Thymus (tissue), 11 donors: ENCODE results near the gene VPS13C. TPM values are rescaled to one million over a fixed set of nuclear protein-coding genes. Genes with fewer than 3 reads are reported as not detected.

Experiments used
- DNase-seq, 9 donors: peaks; one replicate each; pipeline ENCODE4 v3.0.0-alpha.2; 2013; ENCODE audit warnings: low spot score in 9 of 9, low read depth in 6 of 9, missing footprints in 1 of 9
- H3K27ac ChIP-seq, 2 donors: one replicate each; pipeline ENCODE4 v1.5.1; 2013; ENCODE audit warnings: control low read depth in 1 of 2, low read depth in 1 of 2, low read length in 1 of 2, mild to moderate bottlenecking in 1 of 2, moderate library complexity in 1 of 2
- H3K27me3 ChIP-seq, 2 donors: one replicate each; pipeline ENCODE4 v1.5.1; 2013; ENCODE audit warnings: low read length in 1 of 2; ENCODE audit not compliant: control insufficient read depth in 2 of 2, insufficient read depth in 1 of 2
- H3K36me3 ChIP-seq, 2 donors: one replicate each; pipeline ENCODE4 v1.5.1; 2013; ENCODE audit warnings: low read length in 1 of 2, mild to moderate bottlenecking in 1 of 2, moderate library complexity in 1 of 2; ENCODE audit not compliant: control insufficient read depth in 2 of 2, insufficient read depth in 2 of 2
- H3K4me1 ChIP-seq, 2 donors: one replicate each; pipeline ENCODE4 v1.5.1; 2013; ENCODE audit warnings: low read length in 2 of 2; ENCODE audit not compliant: control insufficient read depth in 2 of 2, insufficient read depth in 2 of 2
- H3K4me3 ChIP-seq, 2 donors: one replicate each; pipeline ENCODE4 v1.5.1; 2013; ENCODE audit warnings: low read length in 2 of 2, control low read depth in 1 of 2, mild to moderate bottlenecking in 1 of 2
- H3K9me3 ChIP-seq, 2 donors: one replicate each; pipeline ENCODE4 v1.5.1; 2013; ENCODE audit warnings: low read length in 1 of 2, mild to moderate bottlenecking in 1 of 2; ENCODE audit not compliant: control insufficient read depth in 2 of 2, insufficient read depth in 1 of 2
- WGBS: extraction: QIAGEN DNeasy Blood & Tissue Kit; methylation state at CpG from one replicate; pipeline ENCODE4 v1.1.7; 2013; 5-methylcytosine and 5-hydroxymethylcytosine counted together
- polyA plus RNA-seq: library from polyadenylated mRNA; stranded (reverse); fragments of 200-250 nt; gene quantifications from one replicate; pipeline ENCODE4 v1.2.3, GENCODE V29; 2013
- total RNA-seq: library from RNA; stranded (reverse); fragments of 120-200 nt; gene quantifications from one replicate; pipeline ENCODE4 v1.2.4, GENCODE V29; 2013
- donor health status: healthy.

Gene VPS13C
- total and polyA plus RNA-seq, 2 donors = 38.1 to 50.9 TPM

GRCh38 chr15:61830536-61831330, 229.5 kb downstream of the VPS13C start:
- no peaks in the 10 kb centered on the region for H3K9me3 ChIP-seq
- H3K36me3 ChIP-seq = no peaks in the 10 kb centered on the region
- 41% methylated on average over 12 of the region's 12 CpGs for WGBS
- no peak for DNase-seq
- H3K4me1 ChIP-seq = peaks cover 0 to 5% of the 10 kb centered on the region in 2 donors
- no peak overlapping the region for H3K27ac ChIP-seq
- H3K27me3 ChIP-seq = peaks cover 0 to 16% of the 10 kb centered on the region in 2 donors
- H3K4me3 ChIP-seq = no peak overlapping the region

GRCh38 chr15:61829514-61829889, 230.7 kb downstream of the VPS13C start:
- no peaks in the 10 kb centered on the region for H3K4me1 ChIP-seq
- peaks cover 0 to 9% of the 10 kb centered on the region in 2 donors for H3K27me3 ChIP-seq
- DNase-seq = no peak
- 94% methylated on average over 7 of the region's 7 CpGs for WGBS
- no peak overlapping the region for H3K4me3 ChIP-seq
- H3K27ac ChIP-seq = no peak overlapping the region
- H3K36me3 ChIP-seq = no peaks in the 10 kb centered on the region
- H3K9me3 ChIP-seq = no peaks in the 10 kb centered on the region

- Histone ChIP-seq H3K4me3 (no peak overlapping the region), H3K27ac (no peak overlapping the region), H3K27me3 (peaks cover 0 to 6% of the 10 kb centered on the region in 2 donors), H3K4me1 (no peaks in the 10 kb centered on the region), H3K9me3 (no peaks in the 10 kb centered on the region), H3K36me3 (no peaks in the 10 kb centered on the region)
- 96% methylated on average over 6 of the region's 6 CpGs for WGBS
- no peak for DNase-seq
Observed at GRCh38 chr15:61828860-61829513, 231.3 kb downstream of the VPS13C start.

- H3K36me3 ChIP-seq = no peaks in the 10 kb centered on the region
- no peak overlapping the region for H3K27ac ChIP-seq
- H3K27me3 ChIP-seq = peaks cover 0 to 2% of the 10 kb centered on the region in 2 donors
- DNase-seq = no peak
- no peak overlapping the region for H3K4me3 ChIP-seq
- no peaks in the 10 kb centered on the region for H3K9me3 ChIP-seq
- 97% methylated on average over 13 of the region's 13 CpGs for WGBS
- H3K4me1 ChIP-seq = no peaks in the 10 kb centered on the region
Observed at GRCh38 chr15:61828008-61828407, 232.2 kb downstream of the VPS13C start.

- H3K4me1 ChIP-seq = no peaks in the 10 kb centered on the region
- 95% methylated on average over 1 of the region's 1 CpG for WGBS
- H3K4me3 ChIP-seq = no peak overlapping the region
- H3K27ac ChIP-seq = no peak overlapping the region
- no peaks in the 10 kb centered on the region for H3K27me3 ChIP-seq
- no peak for DNase-seq
- H3K36me3 ChIP-seq = no peaks in the 10 kb centered on the region
- no peaks in the 10 kb centered on the region for H3K9me3 ChIP-seq
Observed at GRCh38 chr15:61827131-61827530, 233.1 kb downstream of the VPS13C start.

GRCh38 chr15:61824291-61824690, 236.0 kb downstream of the VPS13C start:
- H3K4me1 ChIP-seq = no peaks in the 10 kb centered on the region
- no peaks in the 10 kb centered on the region for H3K36me3 ChIP-seq
- H3K4me3 ChIP-seq = no peak overlapping the region
- 36% methylated on average over 1 of the region's 1 CpG for WGBS
- H3K27me3 ChIP-seq = no peaks in the 10 kb centered on the region
- H3K9me3 ChIP-seq = no peaks in the 10 kb centered on the region
- no peak overlapping the region for H3K27ac ChIP-seq
- no peak for DNase-seq

- no peak for DNase-seq
- Histone ChIP-seq H3K27ac (no peak overlapping the region), H3K36me3 (no peaks in the 10 kb centered on the region), H3K4me3 (no peak overlapping the region), H3K9me3 (no peaks in the 10 kb centered on the region), H3K4me1 (no peaks in the 10 kb centered on the region), H3K27me3 (no peaks in the 10 kb centered on the region)
- 91% methylated on average over 3 of the region's 3 CpGs for WGBS
Observed at GRCh38 chr15:61822511-61822910, 237.7 kb downstream of the VPS13C start.

GRCh38 chr15:61820951-61821350, 239.3 kb downstream of the VPS13C start:
- no peak overlapping the region for H3K4me3 ChIP-seq
- no peak for DNase-seq
- no peaks in the 10 kb centered on the region for H3K27me3 ChIP-seq
- H3K36me3 ChIP-seq = no peaks in the 10 kb centered on the region
- H3K27ac ChIP-seq = no peak overlapping the region
- WGBS = 93% methylated on average over 4 of the region's 4 CpGs
- H3K4me1 ChIP-seq = no peaks in the 10 kb centered on the region
- no peaks in the 10 kb centered on the region for H3K9me3 ChIP-seq

GRCh38 chr15:61820212-61820611, 240.0 kb downstream of the VPS13C start:
- H3K4me3 ChIP-seq = no peak overlapping the region
- H3K4me1 ChIP-seq = no peaks in the 10 kb centered on the region
- H3K27ac ChIP-seq = no peak overlapping the region
- no peak for DNase-seq
- H3K9me3 ChIP-seq = no peaks in the 10 kb centered on the region
- H3K27me3 ChIP-seq = no peaks in the 10 kb centered on the region
- 93% methylated on average over 9 of the region's 9 CpGs for whole genome bisulfite sequencing
- no peaks in the 10 kb centered on the region for H3K36me3 ChIP-seq
